Panc1 (cell line): ENCODE results near the gene LYRM4. TPM values are rescaled to one million over a fixed set of nuclear protein-coding genes. Genes with fewer than 3 reads are reported as not detected.
A peak's percentile ranks its signal among the peaks of the same experiment; 100 is the strongest.

Experiments used
- ATAC-seq: fragments of 200-7000 bp; cut with Tn5 transposase; 2 replicates; pipeline ENCODE4 v1.9.1; 2020; ENCODE audit warnings: mild to moderate bottlenecking, moderate library complexity
- BruUV-seq: library from RNA; stranded (reverse); fragments of 400-500 nt; replicated peaks from 2 replicates; lab custom pipeline; 2021; lab: Mats Ljungman, UMichigan
- CTCF ChIA-PET: fragments of 300-600 bp; sonication (Branson Sonifier 250); formaldehyde crosslinking; loops from one replicate; lab custom pipeline; 2022; ENCODE audit warnings: antibody characterized with exemption; lab: Charles Lee
- POLR2A ChIA-PET: fragments of 300-600 bp; sonication (Branson Sonifier 250); formaldehyde crosslinking; loops from one replicate; lab custom pipeline; 2022; ENCODE audit warnings: antibody characterized with exemption; lab: Charles Lee
- DNase-seq: peaks from one replicate; pipeline ENCODE4 v3.0.0-alpha.2; 2010; ENCODE audit warnings: low read depth, low spot score
- H3K27ac ChIP-seq: 2 replicates; pipeline ENCODE4 v1.5.1; 2011; ENCODE audit warnings: mild to moderate bottlenecking, low read length, inconsistent platforms
- H3K27me3 ChIP-seq: fragments of 200-500 bp; sonication (Bioruptor generic); 2 replicates; pipeline ENCODE4 v1.6.0; 2014; ENCODE audit warnings: low read length, inconsistent platforms; ENCODE audit not compliant: control insufficient read depth, insufficient read depth
- H3K36me3 ChIP-seq: fragments of 200-500 bp; sonication (Bioruptor generic); 2 replicates; pipeline ENCODE4 v1.5.1; 2014; ENCODE audit warnings: inconsistent platforms, mild to moderate bottlenecking, low read length, moderate library complexity; ENCODE audit not compliant: control insufficient read depth, insufficient read depth
- H3K4me1 ChIP-seq: 2 replicates; pipeline ENCODE4 v1.5.1; 2011; ENCODE audit warnings: inconsistent platforms, mild to moderate bottlenecking, low read length, moderate library complexity; ENCODE audit not compliant: control insufficient read depth, insufficient read depth
- H3K4me3 ChIP-seq, 2 experiments: 2 replicates each; pipeline ENCODE4 v1.5.1; 2011 to 2012; ENCODE audit warnings: low read depth in 2 of 2, low read length in 2 of 2, mild to moderate bottlenecking in 2 of 2, inconsistent platforms in 1 of 2, moderate library complexity in 1 of 2
- H3K9me3 ChIP-seq: fragments of 200-500 bp; sonication (Bioruptor generic); 2 replicates; pipeline ENCODE4 v1.5.1; 2014; ENCODE audit warnings: low read depth, mild to moderate bottlenecking, inconsistent platforms, low read length, moderate library complexity; ENCODE audit not compliant: control insufficient read depth, insufficient read depth
- CTCF ChIP-seq: fragments of 450-650 bp; IDR thresholded peaks from 2 replicates; pipeline ENCODE4 v1.5.1; 2017; ENCODE audit warnings: mild to moderate bottlenecking
- POLR2AphosphoS5 ChIP-seq: IDR thresholded peaks from 2 replicates; pipeline ENCODE4 v1.6.1; 2012; ENCODE audit warnings: mild to moderate bottlenecking, low read depth, low read length, moderate library complexity
- REST ChIP-seq, 2 experiments: IDR thresholded peaks; 2 replicates each; pipeline ENCODE4 v1.6.1; 2011 to 2012; ENCODE audit warnings: low read depth in 2 of 2, control low read depth in 1 of 2, low read length in 1 of 2, mild to moderate bottlenecking in 1 of 2, moderate library complexity in 1 of 2; ENCODE audit not compliant: insufficient read depth in 1 of 2
- SIN3A ChIP-seq: IDR thresholded peaks from 2 replicates; pipeline ENCODE4 v1.6.1; 2012; ENCODE audit warnings: low read depth, mild to moderate bottlenecking, low read length, moderate library complexity, borderline replicate concordance; ENCODE audit not compliant: insufficient read depth
- TCF7L2 ChIP-seq: IDR thresholded peaks from 2 replicates; pipeline ENCODE4 v1.6.1; 2011; ENCODE audit warnings: mild to moderate bottlenecking, low read depth, low read length, inconsistent platforms
- in situ Hi-C: cut with HindIII; loops from 2 replicates; pipeline ENCODE4 v1.10.0; 2016; ENCODE audit warnings: low sequenced_read_pairs, low pct_unique_long_range_greater_than_20kb
- intact Hi-C: fragments of 100-400 bp; cut with micrococcal nuclease; formaldehyde crosslinking; loops from one replicate; pipeline ENCODE4 v1.10.0; 2022; ENCODE audit not compliant: unreplicated experiment
- total RNA-seq: library from RNA; stranded (reverse); gene quantifications from one replicate; pipeline ENCODE4 v1.2.1, GENCODE V29; 2021; ENCODE audit not compliant: unreplicated experiment

LYRM4 gene
- total RNA-seq, 1 experiment from 2014 or later, result 27.4 TPM

DNA sequence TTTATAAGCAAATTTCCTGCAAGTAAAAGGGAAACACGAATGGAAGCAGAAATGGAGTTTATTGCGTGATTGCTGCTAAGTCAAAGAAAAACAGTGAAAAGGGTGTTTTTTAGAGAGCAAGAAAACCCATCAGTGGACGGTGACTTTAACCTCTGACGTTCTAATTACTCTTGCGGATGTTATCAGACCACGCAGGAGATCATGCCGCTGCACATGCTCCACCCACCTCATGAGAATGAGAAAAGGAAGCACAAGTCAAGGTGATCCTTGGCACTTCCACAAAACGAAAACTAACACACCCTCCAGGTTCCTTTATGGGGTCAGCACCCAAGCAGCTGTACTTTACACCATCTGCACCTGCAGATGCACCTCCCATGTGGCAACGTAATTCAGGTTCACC lies 45.0 kb downstream of the LYRM4 start:
- in situ Hi-C loops, result no loop called here
- H3K27me3 ChIP-seq, result no peaks in the 10 kb centered on the region
- intact Hi-C loops, result loop anchor here (1.0 kb wide), 1 partner anchor 183 kb away; no protein-coding TSS in a partner anchor
- ChIA-PET CTCF (no interaction called here), POLR2A (no interaction called here)
- H3K9me3 ChIP-seq, result no peaks in the 10 kb centered on the region
- H3K27ac ChIP-seq, result no peak overlapping the region
- no peak for TF ChIP-seq CTCF
- no peak for TF ChIP-seq SIN3A
- TF ChIP-seq POLR2AphosphoS5, result no peak
- TF ChIP-seq TCF7L2, result no peak
- no peak for TF ChIP-seq REST (IDR thresholded peaks at IDR 0.05; ENCODE audit: insufficient read depth in 1 of 2, low read depth in 2 of 2, low read length in 1 of 2)
- H3K4me3 ChIP-seq, result no peak overlapping the region
- ATAC-seq (no peak), DNase-seq (no peak)
- BruUV-seq, result no TSS peak
- no peaks in the 10 kb centered on the region for H3K36me3 ChIP-seq
- H3K4me1 ChIP-seq, result no peaks in the 10 kb centered on the region

GRCh38 chr6:5215159-5215558 lies 45.6 kb downstream of the LYRM4 start:
- no peak for DNase-seq
- ATAC-seq, result no peak
- H3K27ac ChIP-seq, result no peak overlapping the region
- no peaks in the 10 kb centered on the region for H3K36me3 ChIP-seq
- intact Hi-C loops (loop anchor here (1.0 kb wide), 1 partner anchor 183 kb away; no protein-coding TSS in a partner anchor), in situ Hi-C loops (no loop called here)
- H3K9me3 ChIP-seq, result no peaks in the 10 kb centered on the region
- no peaks in the 10 kb centered on the region for H3K27me3 ChIP-seq
- no peak overlapping the region for H3K4me3 ChIP-seq
- H3K4me1 ChIP-seq, result no peaks in the 10 kb centered on the region
- POLR2A ChIA-PET, result no interaction called here
- TF ChIP-seq POLR2AphosphoS5, result no peak
- no peak for TF ChIP-seq REST (IDR thresholded peaks at IDR 0.05; ENCODE audit: insufficient read depth in 1 of 2, low read depth in 2 of 2, low read length in 1 of 2)
- TF ChIP-seq CTCF, result 0 out of 2 replicates have a peak, but pooled peaks have one; percentile 44
- no peak for TF ChIP-seq TCF7L2
- BruUV-seq, result no TSS peak
- CTCF ChIA-PET, result interaction anchor here (0.8 to 1.0 kb wide), 2 partner anchors 186 to 188 kb away, joined by 3 to 6 read pairs; no protein-coding TSS in a partner anchor
